ENCODE measurements around the gene NHSL1.

NHSL1 gene

DNA sequence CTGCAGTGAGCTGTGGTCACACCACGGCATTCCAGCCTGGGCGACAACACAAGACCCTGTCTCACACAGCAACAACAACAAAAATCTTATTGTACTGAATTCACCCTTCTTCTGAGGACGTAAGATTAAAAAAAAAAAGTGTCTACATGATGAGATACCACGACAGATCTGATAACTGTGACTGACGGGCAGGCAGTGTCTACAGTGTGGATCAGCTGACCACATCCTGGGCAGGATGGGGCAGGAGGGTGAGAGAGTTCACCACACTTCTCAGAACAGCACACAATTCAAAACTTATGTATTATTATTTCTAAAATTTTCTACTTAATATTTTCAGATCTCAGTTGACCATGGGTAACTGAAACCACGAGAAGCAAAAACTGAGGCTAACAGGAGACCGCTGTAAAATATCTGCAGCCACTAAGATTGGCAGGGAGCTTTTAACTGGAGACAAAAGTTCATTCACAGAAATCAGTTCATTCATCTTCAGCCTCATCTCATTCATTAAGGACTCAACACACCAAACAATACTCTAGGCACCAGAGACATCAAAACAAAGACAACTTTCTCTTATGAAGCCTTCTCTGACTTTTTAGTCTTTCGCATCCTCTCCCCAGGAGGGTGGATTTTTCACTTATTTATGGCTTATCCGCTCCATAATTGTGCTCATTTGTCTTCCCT, 15.7 kb upstream of the NHSL1 start:
- Histone ChIP-seq H4K20me1 (ENCODE audit: low read depth, low read length) (no peaks in the 10 kb centered on the region), H3K4me3 (ENCODE audit: insufficient read depth, low read length, poor library complexity, severe bottlenecking) (no peak overlapping the region), H3K9me3 (ENCODE audit: insufficient read depth, low read length) (no peaks in the 10 kb centered on the region), H3K36me3 (ENCODE audit: low read length) (no peaks in the 10 kb centered on the region), H3K79me2 (ENCODE audit: insufficient read depth, low read length) (no peaks in the 10 kb centered on the region), H3F3A (ENCODE audit: insufficient read depth) (no peaks in the 10 kb centered on the region), H3K9me2 (replicated peaks; ENCODE audit: insufficient read depth, low read length) (no peaks in the 10 kb centered on the region), H3K9ac (ENCODE audit: low read length) (no peak overlapping the region), H3K4me2 (ENCODE audit: low read depth, low read length, poor library complexity, severe bottlenecking) (no peak overlapping the region), H3K27ac (ENCODE audit: low read depth, low read length) (no peak overlapping the region), H2AFZ (ENCODE audit: low read depth, low read length, severe bottlenecking) (no peak overlapping the region), H3K27me3 (ENCODE audit: low read length) (no peaks in the 10 kb centered on the region)
- no peak for TF ChIP-seq EZH2phosphoT487 (conservative IDR thresholded peaks at IDR 0.05; ENCODE audit: low read length)
- TF ChIP-seq, protein P1, sequence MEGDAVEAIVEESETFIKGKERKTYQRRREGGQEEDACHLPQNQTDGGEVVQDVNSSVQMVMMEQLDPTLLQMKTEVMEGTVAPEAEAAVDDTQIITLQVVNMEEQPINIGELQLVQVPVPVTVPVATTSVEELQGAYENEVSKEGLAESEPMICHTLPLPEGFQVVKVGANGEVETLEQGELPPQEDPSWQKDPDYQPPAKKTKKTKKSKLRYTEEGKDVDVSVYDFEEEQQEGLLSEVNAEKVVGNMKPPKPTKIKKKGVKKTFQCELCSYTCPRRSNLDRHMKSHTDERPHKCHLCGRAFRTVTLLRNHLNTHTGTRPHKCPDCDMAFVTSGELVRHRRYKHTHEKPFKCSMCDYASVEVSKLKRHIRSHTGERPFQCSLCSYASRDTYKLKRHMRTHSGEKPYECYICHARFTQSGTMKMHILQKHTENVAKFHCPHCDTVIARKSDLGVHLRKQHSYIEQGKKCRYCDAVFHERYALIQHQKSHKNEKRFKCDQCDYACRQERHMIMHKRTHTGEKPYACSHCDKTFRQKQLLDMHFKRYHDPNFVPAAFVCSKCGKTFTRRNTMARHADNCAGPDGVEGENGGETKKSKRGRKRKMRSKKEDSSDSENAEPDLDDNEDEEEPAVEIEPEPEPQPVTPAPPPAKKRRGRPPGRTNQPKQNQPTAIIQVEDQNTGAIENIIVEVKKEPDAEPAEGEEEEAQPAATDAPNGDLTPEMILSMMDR (IDR thresholded peaks at IDR 0.05; ENCODE audit: insufficient read depth, low read length, poor library complexity, severe bottlenecking) = no peak

DNA sequence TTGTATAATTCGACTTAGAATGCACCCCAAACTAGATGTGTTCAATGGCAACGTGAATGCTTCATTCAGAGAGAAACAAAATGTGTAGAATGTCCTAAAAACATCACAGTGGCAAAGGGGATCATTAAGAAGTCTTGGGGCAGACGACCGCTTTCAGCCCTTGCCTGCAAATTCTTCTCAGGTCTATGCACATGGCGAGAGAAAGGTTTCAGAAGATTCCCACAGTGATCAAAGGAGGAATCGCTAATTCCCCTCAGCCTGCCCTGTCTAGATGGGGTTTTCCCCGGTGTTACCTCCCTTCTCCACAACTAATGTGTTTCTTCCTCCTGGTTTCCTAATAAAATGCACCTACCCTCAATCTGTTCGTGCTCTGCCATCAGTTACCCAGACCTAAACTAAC, 13.3 kb upstream of the NHSL1 start:
- Histone ChIP-seq H3K27me3 (ENCODE audit: low read length) (no peaks in the 10 kb centered on the region), H3F3A (ENCODE audit: insufficient read depth) (no peaks in the 10 kb centered on the region), H2AFZ (ENCODE audit: low read depth, low read length, severe bottlenecking) (no peak overlapping the region), H3K36me3 (ENCODE audit: low read length) (no peaks in the 10 kb centered on the region), H3K27ac (ENCODE audit: low read depth, low read length) (no peak overlapping the region), H3K9me3 (ENCODE audit: insufficient read depth, low read length) (no peaks in the 10 kb centered on the region), H4K20me1 (ENCODE audit: low read depth, low read length) (no peaks in the 10 kb centered on the region), H3K4me2 (ENCODE audit: low read depth, low read length, poor library complexity, severe bottlenecking) (no peak overlapping the region), H3K9me2 (replicated peaks; ENCODE audit: insufficient read depth, low read length) (no peaks in the 10 kb centered on the region), H3K9ac (ENCODE audit: low read length) (no peak overlapping the region), H3K4me3 (ENCODE audit: insufficient read depth, low read length, poor library complexity, severe bottlenecking) (no peak overlapping the region), H3K79me2 (ENCODE audit: insufficient read depth, low read length) (no peaks in the 10 kb centered on the region)
- TF ChIP-seq, protein P1 (IDR thresholded peaks at IDR 0.05; ENCODE audit: insufficient read depth, low read length, poor library complexity, severe bottlenecking) = no peak
- no peak for TF ChIP-seq EZH2phosphoT487 (conservative IDR thresholded peaks at IDR 0.05; ENCODE audit: low read length)

DNA sequence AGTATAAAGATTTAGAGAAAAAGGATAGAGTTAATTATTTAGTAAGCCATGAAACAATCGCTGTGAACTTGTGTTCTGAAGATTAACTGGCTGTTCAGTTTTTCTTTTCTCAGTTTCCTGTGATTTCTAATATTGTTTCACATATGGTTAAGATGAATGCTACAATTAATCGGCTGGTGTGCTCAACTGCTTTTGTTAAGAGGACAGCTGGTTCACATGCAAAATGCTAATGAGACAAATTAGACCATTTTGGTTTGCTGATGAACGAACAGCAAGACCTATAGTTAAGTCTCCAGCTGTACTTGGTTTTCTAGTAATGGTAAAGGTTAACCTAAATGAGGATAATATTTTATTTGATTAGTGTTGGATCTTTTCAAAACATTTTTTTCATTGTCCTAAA, 10.8 kb upstream of the NHSL1 start:
- no peaks in the 10 kb centered on the region for H3K36me3 ChIP-seq (ENCODE audit: low read length)
- no peak overlapping the region for H2AFZ ChIP-seq (ENCODE audit: low read depth, low read length, severe bottlenecking)
- H3K27ac ChIP-seq (ENCODE audit: low read depth, low read length) = no peak overlapping the region
- TF ChIP-seq EZH2phosphoT487 (conservative IDR thresholded peaks at IDR 0.05; ENCODE audit: low read length) = no peak
- TF ChIP-seq, protein P1 (IDR thresholded peaks at IDR 0.05; ENCODE audit: insufficient read depth, low read length, poor library complexity, severe bottlenecking) = no peak
- no peaks in the 10 kb centered on the region for H3K27me3 ChIP-seq (ENCODE audit: low read length)
- H3K9me2 ChIP-seq (replicated peaks; ENCODE audit: insufficient read depth, low read length) = no peaks in the 10 kb centered on the region
- H3K4me3 ChIP-seq (ENCODE audit: insufficient read depth, low read length, poor library complexity, severe bottlenecking) = no peak overlapping the region
- no peaks in the 10 kb centered on the region for H4K20me1 ChIP-seq (ENCODE audit: low read depth, low read length)
- no peaks in the 10 kb centered on the region for H3K79me2 ChIP-seq (ENCODE audit: insufficient read depth, low read length)
- no peaks in the 10 kb centered on the region for H3K9me3 ChIP-seq (ENCODE audit: insufficient read depth, low read length)
- H3K4me2 ChIP-seq (ENCODE audit: low read depth, low read length, poor library complexity, severe bottlenecking) = no peak overlapping the region
- no peak overlapping the region for H3K9ac ChIP-seq (ENCODE audit: low read length)
- H3F3A ChIP-seq (ENCODE audit: insufficient read depth) = no peaks in the 10 kb centered on the region
